ENCODE results near the gene SDHB.

The SDHB gene

GRCh38 chr1:17053685-17054410 is at the start of gene SDHB:
Gene SDHB, minus strand, starts transcription at chr1:17054032. Its CDS starts 13 bp downstream, at chr1:17054019.
- FAIRE-seq (peak; percentile 96), DNase-seq (ENCODE audit: insufficient read length, low spot score) (peak; percentile 94)

- FAIRE-seq (no peak), DNase-seq (ENCODE audit: insufficient read length, low spot score) (no peak)
Measured at GRCh38 chr1:17102232-17102631, 48.4 kb upstream of the SDHB start.

- DNase-seq (ENCODE audit: insufficient read length, low spot score) = no peak
Measured at GRCh38 chr1:17101261-17101660, 47.4 kb upstream of the SDHB start.

GRCh38 chr1:17099616-17100340 is 45.9 kb upstream of the SDHB start:
- FAIRE-seq = no peak
- no peak for DNase-seq (ENCODE audit: insufficient read length, low spot score)

More at GRCh38 chr1:17101261-17101660, 47.4 kb upstream of the SDHB start:
- no peak for FAIRE-seq

- DNase-seq (ENCODE audit: insufficient read length, low spot score) = no peak
- no peak for FAIRE-seq
Measured at GRCh38 chr1:17098446-17099317, 44.9 kb upstream of the SDHB start.

GRCh38 chr1:17097787-17098186 is 44.0 kb upstream of the SDHB start:
- no peak for FAIRE-seq
- DNase-seq (ENCODE audit: insufficient read length, low spot score) = no peak

GRCh38 chr1:17097147-17097546 is 43.3 kb upstream of the SDHB start:
- DNase-seq (ENCODE audit: insufficient read length, low spot score) (no peak), FAIRE-seq (no peak)

- DNase-seq (ENCODE audit: insufficient read length, low spot score) (no peak), FAIRE-seq (no peak)
Measured at GRCh38 chr1:17096584-17096983, 42.8 kb upstream of the SDHB start.

- DNase-seq (ENCODE audit: insufficient read length, low spot score) (no peak), FAIRE-seq (no peak)
Measured at GRCh38 chr1:17095141-17095540, 41.3 kb upstream of the SDHB start.

GRCh38 chr1:17094664-17095063 is 40.8 kb upstream of the SDHB start:
- DNase-seq (ENCODE audit: insufficient read length, low spot score) (no peak), FAIRE-seq (no peak)

- no peak for FAIRE-seq
- DNase-seq (ENCODE audit: insufficient read length, low spot score) = no peak
Measured at GRCh38 chr1:17093822-17094393, 40.1 kb upstream of the SDHB start.

GRCh38 chr1:17091252-17091651 is 37.4 kb upstream of the SDHB start:
- FAIRE-seq = no peak
- DNase-seq (ENCODE audit: insufficient read length, low spot score) = no peak

- FAIRE-seq = no peak
- no peak for DNase-seq (ENCODE audit: insufficient read length, low spot score)
Measured at GRCh38 chr1:17089506-17089905, 35.7 kb upstream of the SDHB start.

GRCh38 chr1:17086751-17087150 is 32.9 kb upstream of the SDHB start:
- no peak for FAIRE-seq
- no peak for DNase-seq (ENCODE audit: insufficient read length, low spot score)

GRCh38 chr1:17084787-17085186 is 31.0 kb upstream of the SDHB start:
- DNase-seq (ENCODE audit: insufficient read length, low spot score) = no peak
- FAIRE-seq = no peak

- DNase-seq (ENCODE audit: insufficient read length, low spot score) (no peak), FAIRE-seq (no peak)
Measured at GRCh38 chr1:17082761-17083160, 28.9 kb upstream of the SDHB start.

GRCh38 chr1:17081439-17081838 is 27.6 kb upstream of the SDHB start:
- FAIRE-seq = no peak

GRCh38 chr1:17080880-17081279 is 27.0 kb upstream of the SDHB start:
- DNase-seq (ENCODE audit: insufficient read length, low spot score) (no peak), FAIRE-seq (no peak)

More at GRCh38 chr1:17081439-17081838, 27.6 kb upstream of the SDHB start:
- no peak for DNase-seq (ENCODE audit: insufficient read length, low spot score)

GRCh38 chr1:17080085-17080759 is 26.4 kb upstream of the SDHB start:
- DNase-seq (ENCODE audit: insufficient read length, low spot score) (no peak), FAIRE-seq (no peak)

Measured in GM19239 (cell line).